Measurements from ENCODE around the gene FOXP1.

GRCh38 chr3:70951316-70951715 lies 632.2 kb downstream of the FOXP1 start:
- TF ChIP-seq CTCF (IDR thresholded peaks at IDR 0.05) (no peak), POLR2AphosphoS5 (IDR thresholded peaks at IDR 0.05) (no peak), POLR2A (IDR thresholded peaks at IDR 0.05) (no peak)
